Activated CD4-positive, alpha-beta T cell treated with anti-CD3 and anti-CD28 coated beads, Interleukin-2, amount 50 U/mL, for 1 hour (primary cell): Measurements from ENCODE around the gene WTAP.
"Not testable (repeated sequence)": the region's sequence is repeated elsewhere in the genome, so short reads cannot be mapped to it uniquely, and the experiment has no call there.

Experiments
- DNase-seq: peaks from one replicate; pipeline ENCODE4 v3.0.0-alpha.2; 2020

The WTAP gene

GRCh38 chr6:159726918-159727716 is at the start of gene WTAP:
TSS of gene WTAP (plus strand) at chr6:159727506. CDS start at chr6:159736266, 8,760 bp downstream.
- DNase-seq, result peak; percentile 96

- no peak for DNase-seq
These were observed 49.7 kb upstream of the WTAP start for GRCh38 chr6:159677506-159678165.

GRCh38 chr6:159678574-159678973 is 48.7 kb upstream of the WTAP start:
- DNase-seq, result no peak

- DNase-seq, result no peak
These were observed 47.9 kb upstream of the WTAP start for GRCh38 chr6:159679091-159680077.

- DNase-seq, result no peak
These were observed 47.2 kb upstream of the WTAP start for GRCh38 chr6:159680104-159680503.

GRCh38 chr6:159681191-159681880 is 46.0 kb upstream of the WTAP start:
- no peak for DNase-seq

- DNase-seq, result no peak
These were observed 45.0 kb upstream of the WTAP start for GRCh38 chr6:159682295-159682694.

- DNase-seq, result no peak
These were observed 44.5 kb upstream of the WTAP start for GRCh38 chr6:159682810-159683209.

GRCh38 chr6:159684013-159684304 is 43.3 kb upstream of the WTAP start:
- DNase-seq, result no peak

GRCh38 chr6:159686040-159686439 is 41.3 kb upstream of the WTAP start:
- DNase-seq, result no peak

GRCh38 chr6:159686703-159687102 is 40.6 kb upstream of the WTAP start:
- no peak for DNase-seq

GRCh38 chr6:159687341-159687740 is 40.0 kb upstream of the WTAP start:
- DNase-seq, result no peak

- DNase-seq, result no peak
These were observed 38.9 kb upstream of the WTAP start for GRCh38 chr6:159688266-159688905.

- no peak for DNase-seq
These were observed 38.3 kb upstream of the WTAP start for GRCh38 chr6:159689001-159689400.

GRCh38 chr6:159690135-159690534 is 37.2 kb upstream of the WTAP start:
- DNase-seq, result not testable (repeated sequence)

GRCh38 chr6:159691133-159691962 is 36.0 kb upstream of the WTAP start:
- DNase-seq, result no peak

GRCh38 chr6:159691963-159692287 is 35.4 kb upstream of the WTAP start:
- DNase-seq, result no peak

GRCh38 chr6:159692303-159693127 is 34.8 kb upstream of the WTAP start:
- DNase-seq, result peak; percentile 47

GRCh38 chr6:159693128-159693893 is 34.0 kb upstream of the WTAP start, which contains the start of gene SOD2:
TSS of gene SOD2 (minus strand) at chr6:159693241. CDS start at chr6:159693167, 74 bp downstream.
- DNase-seq, result peak; percentile 77
